Measurements from ENCODE around the gene ZNF581. TPM values are rescaled to one million over a fixed set of nuclear protein-coding genes. Genes with fewer than 3 reads are reported as not detected.

ZNF581 gene, protein sequence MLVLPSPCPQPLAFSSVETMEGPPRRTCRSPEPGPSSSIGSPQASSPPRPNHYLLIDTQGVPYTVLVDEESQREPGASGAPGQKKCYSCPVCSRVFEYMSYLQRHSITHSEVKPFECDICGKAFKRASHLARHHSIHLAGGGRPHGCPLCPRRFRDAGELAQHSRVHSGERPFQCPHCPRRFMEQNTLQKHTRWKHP
- 25.7 and 28.6 TPM in 2 replicates for total RNA-seq

DNA sequence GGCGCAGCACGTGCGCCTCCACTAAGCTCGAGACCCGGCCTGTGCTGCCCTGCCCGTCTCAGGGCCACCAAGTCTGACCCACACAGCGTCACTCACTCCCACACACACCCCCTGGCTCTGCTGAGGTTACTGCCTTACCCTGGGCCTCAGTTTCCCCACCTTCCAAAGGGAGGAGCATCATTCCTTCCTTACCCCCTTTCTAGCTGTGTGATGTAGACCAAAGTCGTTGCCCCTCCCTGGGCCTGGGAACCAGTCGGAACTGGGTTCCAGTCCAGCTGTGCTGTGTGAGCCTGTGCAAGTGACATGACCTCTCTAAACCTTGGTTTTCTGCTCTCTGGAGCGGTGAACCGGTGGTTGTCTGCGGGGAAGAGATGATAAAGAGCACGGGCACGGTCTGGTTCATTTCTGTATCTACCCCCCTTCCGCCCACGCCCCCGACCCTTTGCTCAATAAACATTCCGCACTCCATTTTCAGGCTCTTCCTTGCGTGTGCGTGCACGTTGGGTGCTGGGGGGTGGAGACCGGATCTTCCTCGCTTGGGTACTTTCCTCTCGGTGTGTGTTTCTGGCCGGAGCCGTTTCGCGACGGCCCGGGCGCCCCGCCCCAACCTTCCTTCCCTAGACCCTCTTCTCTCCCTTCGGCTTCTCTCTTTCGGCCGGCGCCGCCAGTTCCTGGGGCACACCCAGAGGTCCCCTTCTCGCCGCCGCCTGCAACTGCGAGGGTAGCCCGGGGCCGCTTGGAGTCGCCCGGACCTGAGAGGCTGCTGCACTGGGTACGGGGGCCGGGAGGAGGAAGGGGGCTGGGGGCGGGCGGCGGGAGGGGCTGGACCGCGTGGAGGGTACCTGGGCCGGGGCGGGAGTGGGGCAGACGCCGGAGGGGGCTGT is at the start of gene ZNF581:
Gene ZNF581, plus strand, starts transcription at position 647 of the 884 bp plus-strand sequence. CDS start 923 bp downstream, outside the sequence.
- no peaks in the 10 kb centered on the region for H3K9me3 ChIP-seq (ENCODE audit: low read depth, low read length)
- peak within 1 kb of the TSS; percentile 85 for H3K4me3 ChIP-seq (ENCODE audit: insufficient read depth, low read length)
- H4K20me1 ChIP-seq (ENCODE audit: insufficient read depth, low read length): no peaks in the 10 kb centered on the region
- H3K36me3 ChIP-seq (ENCODE audit: insufficient read depth, low read length): peaks cover 15% of the 10 kb centered on the region
- H3K4me1 ChIP-seq (ENCODE audit: insufficient read depth, low read length): peaks cover 32% of the 10 kb centered on the region
- H3K27ac ChIP-seq (ENCODE audit: low read depth, low read length): peak within 1 kb of the TSS; percentile 72
- H3K79me2 ChIP-seq (ENCODE audit: insufficient read depth, low read length): peaks cover 42% of the 10 kb centered on the region
- H2AFZ ChIP-seq (ENCODE audit: low read length): peak within 1 kb of the TSS; percentile 59
- TF ChIP-seq, protein P1, sequence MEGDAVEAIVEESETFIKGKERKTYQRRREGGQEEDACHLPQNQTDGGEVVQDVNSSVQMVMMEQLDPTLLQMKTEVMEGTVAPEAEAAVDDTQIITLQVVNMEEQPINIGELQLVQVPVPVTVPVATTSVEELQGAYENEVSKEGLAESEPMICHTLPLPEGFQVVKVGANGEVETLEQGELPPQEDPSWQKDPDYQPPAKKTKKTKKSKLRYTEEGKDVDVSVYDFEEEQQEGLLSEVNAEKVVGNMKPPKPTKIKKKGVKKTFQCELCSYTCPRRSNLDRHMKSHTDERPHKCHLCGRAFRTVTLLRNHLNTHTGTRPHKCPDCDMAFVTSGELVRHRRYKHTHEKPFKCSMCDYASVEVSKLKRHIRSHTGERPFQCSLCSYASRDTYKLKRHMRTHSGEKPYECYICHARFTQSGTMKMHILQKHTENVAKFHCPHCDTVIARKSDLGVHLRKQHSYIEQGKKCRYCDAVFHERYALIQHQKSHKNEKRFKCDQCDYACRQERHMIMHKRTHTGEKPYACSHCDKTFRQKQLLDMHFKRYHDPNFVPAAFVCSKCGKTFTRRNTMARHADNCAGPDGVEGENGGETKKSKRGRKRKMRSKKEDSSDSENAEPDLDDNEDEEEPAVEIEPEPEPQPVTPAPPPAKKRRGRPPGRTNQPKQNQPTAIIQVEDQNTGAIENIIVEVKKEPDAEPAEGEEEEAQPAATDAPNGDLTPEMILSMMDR (IDR thresholded peaks at IDR 0.05; ENCODE audit: extremely low read depth, low read depth, low read length): no peak
- DNase-seq (ENCODE audit: insufficient read length, low spot score, missing footprints): peak; percentile 99
- no peaks in the 10 kb centered on the region for H3K27me3 ChIP-seq (ENCODE audit: insufficient read depth, low read length)
- H3K4me2 ChIP-seq (ENCODE audit: insufficient read depth, low read length): peak within 1 kb of the TSS; percentile 98

DNA sequence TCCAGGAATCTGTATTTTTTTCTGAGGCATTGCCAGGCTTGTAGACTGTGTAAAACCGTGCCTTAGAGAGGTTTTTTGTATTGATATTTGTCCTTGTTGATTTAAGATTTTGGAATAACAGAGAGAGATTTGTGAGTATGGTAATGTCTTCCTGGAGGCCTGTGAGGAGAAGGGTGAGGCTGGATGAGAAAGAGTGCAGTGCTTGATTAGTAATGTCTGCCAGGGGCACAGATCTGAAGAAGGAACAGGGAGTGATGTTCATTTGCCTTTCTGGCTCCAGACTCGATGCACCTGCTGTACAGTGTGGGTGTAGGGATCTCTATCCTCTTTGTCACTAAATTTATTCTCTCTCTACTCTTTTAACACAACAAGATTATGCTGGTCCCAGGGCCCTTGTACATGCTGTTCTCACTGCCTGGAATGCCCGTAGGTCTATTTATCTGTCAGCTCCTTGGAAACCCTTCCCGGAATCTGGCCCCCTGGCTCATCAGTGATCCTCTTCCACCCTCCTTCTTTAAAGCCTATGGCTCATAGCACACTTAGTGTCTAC is 48.4 kb upstream of the ZNF581 start:
- H2AFZ ChIP-seq (ENCODE audit: low read length): no peak overlapping the region
- H3K27me3 ChIP-seq (ENCODE audit: insufficient read depth, low read length): no peaks in the 10 kb centered on the region
- H3K4me1 ChIP-seq (ENCODE audit: insufficient read depth, low read length): no peaks in the 10 kb centered on the region
- H3K27ac ChIP-seq (ENCODE audit: low read depth, low read length): no peak overlapping the region
- H3K4me2 ChIP-seq (ENCODE audit: insufficient read depth, low read length): no peak overlapping the region
- H3K36me3 ChIP-seq (ENCODE audit: insufficient read depth, low read length): peaks cover 21% of the 10 kb centered on the region
- peaks cover 4% of the 10 kb centered on the region for H4K20me1 ChIP-seq (ENCODE audit: insufficient read depth, low read length)
- H3K4me3 ChIP-seq (ENCODE audit: insufficient read depth, low read length): no peak overlapping the region
- H3K9me3 ChIP-seq (ENCODE audit: low read depth, low read length): no peaks in the 10 kb centered on the region
- H3K79me2 ChIP-seq (ENCODE audit: insufficient read depth, low read length): no peaks in the 10 kb centered on the region
- peak; percentile 36 for DNase-seq (ENCODE audit: insufficient read length, low spot score, missing footprints)
- TF ChIP-seq, protein P1 (IDR thresholded peaks at IDR 0.05; ENCODE audit: extremely low read depth, low read depth, low read length): no peak

DNA sequence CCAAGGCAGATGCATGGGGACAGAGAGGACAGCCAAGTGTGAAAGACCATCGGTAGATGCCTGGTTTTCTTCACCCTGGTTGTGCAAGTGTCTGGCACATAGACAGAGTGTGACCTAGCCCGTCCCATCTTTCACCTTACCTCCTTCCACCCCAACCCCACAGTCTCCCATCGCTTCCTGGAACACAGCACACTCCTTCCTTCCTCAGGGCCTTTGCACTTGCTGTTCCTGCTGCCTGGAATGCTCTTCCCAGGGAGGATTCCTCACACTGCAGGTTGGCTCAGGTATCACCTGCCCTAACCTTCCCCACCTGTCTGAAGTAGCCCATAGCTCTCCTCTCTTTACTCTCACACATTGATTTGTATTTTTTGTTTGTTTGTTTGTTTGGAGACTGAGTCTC is 47.1 kb upstream of the ZNF581 start:
- H3K9me3 ChIP-seq (ENCODE audit: low read depth, low read length): no peaks in the 10 kb centered on the region
- H3K4me2 ChIP-seq (ENCODE audit: insufficient read depth, low read length): no peak overlapping the region
- TF ChIP-seq, protein P1 (IDR thresholded peaks at IDR 0.05; ENCODE audit: extremely low read depth, low read depth, low read length): no peak
- H3K27me3 ChIP-seq (ENCODE audit: insufficient read depth, low read length): no peaks in the 10 kb centered on the region
- no peak for DNase-seq (ENCODE audit: insufficient read length, low spot score, missing footprints)
- H3K36me3 ChIP-seq (ENCODE audit: insufficient read depth, low read length): peaks cover 21% of the 10 kb centered on the region
- H3K4me3 ChIP-seq (ENCODE audit: insufficient read depth, low read length): no peak overlapping the region
- no peak overlapping the region for H2AFZ ChIP-seq (ENCODE audit: low read length)
- H3K27ac ChIP-seq (ENCODE audit: low read depth, low read length): no peak overlapping the region
- H4K20me1 ChIP-seq (ENCODE audit: insufficient read depth, low read length): peaks cover 4% of the 10 kb centered on the region
- H3K4me1 ChIP-seq (ENCODE audit: insufficient read depth, low read length): peaks cover 7% of the 10 kb centered on the region
- H3K79me2 ChIP-seq (ENCODE audit: insufficient read depth, low read length): peaks cover 9% of the 10 kb centered on the region

DNA sequence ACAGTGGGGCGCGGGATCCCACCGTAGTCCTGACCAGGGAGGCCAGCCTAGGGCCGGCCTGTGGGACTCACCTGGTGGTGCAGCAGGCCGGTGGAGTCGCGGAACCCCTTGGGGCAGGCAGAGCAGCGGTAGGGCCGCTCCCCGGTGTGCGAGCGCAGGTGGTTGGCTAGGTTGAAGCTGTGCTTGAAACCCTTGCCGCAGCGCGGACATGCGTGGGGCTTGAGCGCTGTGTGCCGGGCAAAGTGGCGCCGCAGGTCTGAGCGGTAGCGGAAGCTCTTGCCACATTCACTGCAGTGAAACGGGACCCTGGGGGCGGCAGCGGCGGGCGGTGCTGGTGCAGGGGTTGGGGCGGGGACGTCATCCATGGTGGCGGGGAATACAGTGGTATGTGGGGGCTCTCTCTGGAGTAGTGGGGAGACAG is 45.9 kb upstream of the ZNF581 start:
- no peak overlapping the region for H3K4me3 ChIP-seq (ENCODE audit: insufficient read depth, low read length)
- no peaks in the 10 kb centered on the region for H3K27me3 ChIP-seq (ENCODE audit: insufficient read depth, low read length)
- H3K27ac ChIP-seq (ENCODE audit: low read depth, low read length): no peak overlapping the region
- DNase-seq (ENCODE audit: insufficient read length, low spot score, missing footprints): no peak
- H3K4me1 ChIP-seq (ENCODE audit: insufficient read depth, low read length): peaks cover 7% of the 10 kb centered on the region
- peaks cover 21% of the 10 kb centered on the region for H3K36me3 ChIP-seq (ENCODE audit: insufficient read depth, low read length)
- peaks cover 4% of the 10 kb centered on the region for H4K20me1 ChIP-seq (ENCODE audit: insufficient read depth, low read length)
- TF ChIP-seq, protein P1 (IDR thresholded peaks at IDR 0.05; ENCODE audit: extremely low read depth, low read depth, low read length): no peak
- no peaks in the 10 kb centered on the region for H3K9me3 ChIP-seq (ENCODE audit: low read depth, low read length)
- no peak overlapping the region for H2AFZ ChIP-seq (ENCODE audit: low read length)
- H3K79me2 ChIP-seq (ENCODE audit: insufficient read depth, low read length): peaks cover 9% of the 10 kb centered on the region
- no peak overlapping the region for H3K4me2 ChIP-seq (ENCODE audit: insufficient read depth, low read length)

Data from osteoblast (primary cell).